Mammary epithelial cell (primary cell): ENCODE measurements around the gene DNAH7.

Experiments
- CTCF ChIP-seq, 2 donors: IDR thresholded peaks in 1 of 2; conservative IDR thresholded peaks in 1 of 2; 2 replicates each; pipeline ENCODE4 v1.5.1; 2011 to 2012; ENCODE audit warnings: inconsistent platforms in 2 of 2, low read length in 2 of 2, mild to moderate bottlenecking in 2 of 2, control low read depth in 1 of 2, low read depth in 1 of 2; ENCODE audit not compliant: insufficient read depth in 1 of 2; ENCODE audit errors: extremely low read depth in 1 of 2
- EZH2 ChIP-seq: IDR thresholded peaks from 2 replicates; pipeline ENCODE4 v1.6.1; 2012; ENCODE audit warnings: low read length, inconsistent platforms, borderline replicate concordance

GRCh38 chr2:195766691-195767090, 301.9 kb downstream of the DNAH7 start:
- TF ChIP-seq CTCF (conservative IDR thresholded peaks at IDR 0.05 in 1 of 2, IDR thresholded peaks at IDR 0.05 in 1 of 2; ENCODE audit: extremely low read depth in 1 of 2, insufficient read depth in 1 of 2, low read depth in 1 of 2, low read length in 2 of 2), result no peak
- no peak for TF ChIP-seq EZH2
